ENCODE data around the gene MT4. TPM values are rescaled to one million over a fixed set of nuclear protein-coding genes. Genes with fewer than 3 reads are reported as not detected.
A peak's percentile ranks its signal among the peaks of the same experiment; 100 is the strongest.

Gene MT4
- total and polyA plus RNA-seq, 10 donors: not detected

DNA sequence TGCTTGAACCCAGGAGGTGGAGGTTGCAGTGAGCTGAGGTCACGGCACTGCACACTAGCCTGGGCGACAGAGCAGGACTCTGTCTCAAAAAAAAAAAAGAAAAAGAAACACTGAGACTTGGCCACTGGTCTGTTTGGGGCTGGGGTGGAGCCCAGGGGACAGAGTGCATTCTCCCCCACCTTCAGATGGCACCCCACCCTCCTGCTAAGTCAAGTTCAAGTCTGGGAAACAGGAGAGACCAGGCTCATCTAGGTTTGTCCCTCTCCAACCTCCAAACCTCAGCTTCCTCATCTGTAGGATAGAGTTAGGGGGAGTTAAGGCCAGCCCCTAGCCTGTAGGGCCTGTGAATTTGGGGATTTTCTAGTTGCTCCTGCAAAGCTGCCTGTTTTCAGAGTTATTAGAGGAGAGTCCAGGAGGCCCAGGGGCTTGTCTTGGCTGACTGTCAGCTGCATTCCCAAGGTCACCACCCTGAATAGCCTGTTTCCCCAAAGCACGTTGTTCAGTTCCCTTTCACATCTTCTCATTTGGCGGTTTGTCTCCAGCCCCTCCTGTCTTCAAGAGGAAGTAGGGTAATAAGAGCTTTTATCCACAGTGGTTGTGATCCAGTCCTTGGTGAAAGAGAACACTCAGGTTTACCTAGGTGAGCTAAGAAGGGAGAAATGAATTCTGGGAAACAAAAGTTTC, 26.6 kb downstream of the MT4 start:
- Histone ChIP-seq H3K4me1 (peaks cover 8 to 16% (median 13%) of the 10 kb centered on the region in 6 donors), H3K36me3 (no peaks in the 10 kb centered on the region), H3K27me3 (replicated peaks in 1 of 7) (peaks cover 0 to 44% (median 23%) of the 10 kb centered on the region in 7 donors), H3K9me3 (peaks cover 0 to 6% (median 0%) of the 10 kb centered on the region in 8 donors), H3K27ac (no peak overlapping the region), H3K4me3 (no peak overlapping the region)
- intact Hi-C loops (cut with DNase I; ENCODE audit: low total_unique reads): no loop called here
- no peak for DNase-seq
- 41 to 48% (median 46%) methylated on average over 4 of the region's 4 CpGs for WGBS, 5 donors
- TF ChIP-seq POLR2AphosphoS5 (IDR thresholded peaks at IDR 0.05) (no peak), POLR2A (IDR thresholded peaks at IDR 0.05) (no peak), CTCF (IDR thresholded peaks at IDR 0.05 in 8 of 11, conservative IDR thresholded peaks at IDR 0.05 in 3 of 11) (no peak)

GRCh38 chr16:56593573-56594291, 28.9 kb downstream of the MT4 start:
- intact Hi-C loops (cut with DNase I; ENCODE audit: low total_unique reads): no loop called here
- 72 to 93% (median 87%) methylated on average over 6 of the region's 6 CpGs for WGBS, 5 donors
- H3K27me3 ChIP-seq (replicated peaks in 1 of 7): peaks cover 0 to 29% (median 20%) of the 10 kb centered on the region in 7 donors

GRCh38 chr16:56594292-56594619, 29.4 kb downstream of the MT4 start:
- peaks cover 0 to 6% (median 0%) of the 10 kb centered on the region in 8 donors for H3K9me3 ChIP-seq
- intact Hi-C loops (cut with DNase I; ENCODE audit: low total_unique reads): no loop called here
- H3K36me3 ChIP-seq: no peaks in the 10 kb centered on the region
- TF ChIP-seq POLR2A (IDR thresholded peaks at IDR 0.05) (no peak), CTCF (IDR thresholded peaks at IDR 0.05 in 8 of 11, conservative IDR thresholded peaks at IDR 0.05 in 3 of 11) (no peak), POLR2AphosphoS5 (IDR thresholded peaks at IDR 0.05) (no peak)
- H3K27ac ChIP-seq: no peak overlapping the region
- no peak overlapping the region for H3K4me3 ChIP-seq
- DNase-seq: no peak
- peaks cover 5 to 9% (median 7%) of the 10 kb centered on the region in 6 donors for H3K4me1 ChIP-seq
- peaks cover 0 to 24% (median 14%) of the 10 kb centered on the region in 7 donors for H3K27me3 ChIP-seq (replicated peaks in 1 of 7)
- 79 to 98% (median 91%) methylated on average over 5 of the region's 5 CpGs for WGBS, 5 donors

More at GRCh38 chr16:56593573-56594291, 28.9 kb downstream of the MT4 start:
- Histone ChIP-seq H3K4me1 (peaks cover 8 to 15% (median 12%) of the 10 kb centered on the region in 6 donors), H3K27ac (no peak overlapping the region), H3K9me3 (peaks cover 0 to 6% (median 0%) of the 10 kb centered on the region in 8 donors), H3K36me3 (no peaks in the 10 kb centered on the region), H3K4me3 (no peak overlapping the region)
- no peak for DNase-seq
- TF ChIP-seq POLR2A (IDR thresholded peaks at IDR 0.05) (no peak), CTCF (IDR thresholded peaks at IDR 0.05 in 8 of 11, conservative IDR thresholded peaks at IDR 0.05 in 3 of 11) (no peak), POLR2AphosphoS5 (IDR thresholded peaks at IDR 0.05) (no peak)

- H3K36me3 ChIP-seq: no peaks in the 10 kb centered on the region
- H3K4me1 ChIP-seq: peaks cover 0 to 9% (median 0%) of the 10 kb centered on the region in 6 donors
- intact Hi-C loops (cut with DNase I; ENCODE audit: low total_unique reads): loop anchor here (10.0 kb wide), 2 partner anchors 84 to 86 kb away; partner anchors contain the start of gene MT1X
- 28 to 38% (median 35%) methylated on average over 8 of the region's 8 CpGs for WGBS, 5 donors
- no peak for DNase-seq
- H3K27me3 ChIP-seq (replicated peaks in 1 of 7): peaks cover 0 to 15% (median 0%) of the 10 kb centered on the region in 7 donors
- no peaks in the 10 kb centered on the region for H3K9me3 ChIP-seq
- no peak overlapping the region for H3K4me3 ChIP-seq
- H3K27ac ChIP-seq: no peak overlapping the region
- TF ChIP-seq POLR2AphosphoS5 (IDR thresholded peaks at IDR 0.05): no peak
- peak; percentile 5 to 66 (median 60) for TF ChIP-seq CTCF (IDR thresholded peaks at IDR 0.05 in 8 of 11, conservative IDR thresholded peaks at IDR 0.05 in 3 of 11)
These were observed 35.6 kb downstream of the MT4 start for GRCh38 chr16:56600398-56600999.
